K562 (cell line): ENCODE measurements around the gene PSORS1C2. TPM values are rescaled to one million over a fixed set of nuclear protein-coding genes. Genes with fewer than 3 reads are reported as not detected.

ENCODE experiments used
- ATAC-seq: fragments of 200-7000 bp; cut with Tn5 transposase; 3 replicates; pipeline ENCODE4 v1.9.1; 2020; ENCODE audit warnings: moderate library complexity
- BruUV-seq: library from RNA; stranded (reverse); fragments of 400-500 nt; replicated peaks from 2 replicates; lab custom pipeline; 2021; lab: Mats Ljungman, UMichigan
- CTCF ChIA-PET: fragments of 300-600 bp; formaldehyde crosslinking; extraction: SDS; loops from one replicate; lab custom pipeline; 2021; ENCODE audit warnings: low intra/inter-chr PET ratio; lab: Yijun Ruan, JAX
- POLR2A ChIA-PET: fragments of 300-600, 350-650 bp; sonication (Branson Sonifier 250); formaldehyde crosslinking; extraction: SDS; loops from one replicate; lab custom pipeline; 2021; ENCODE audit warnings: antibody characterized with exemption, inconsistent platforms; lab: Yijun Ruan, JAX
- DNase-seq, 4 experiments: peaks; one replicate each; pipeline versions ENCODE4 v3.0.0 to v3.0.0-alpha.2; 2011 to 2018; ENCODE audit warnings: low spot score in 3 of 4, mixed read lengths in 3 of 4; ENCODE audit errors: extremely low read depth in 1 of 4
- FAIRE-seq: peaks from 2 replicates; lab custom pipeline; 2011; peaks lifted over from hg19 to GRCh38; lab: Jason Lieb, UNC
- H2AFZ ChIP-seq: 2 replicates; pipeline ENCODE4 v1.6.0; 2011; ENCODE audit warnings: low read depth, low read length, control low read depth, inconsistent platforms
- H3K27ac ChIP-seq: fragments of 200-600 bp; 3 replicates; pipeline ENCODE4 v1.8.0; 2011; ENCODE audit warnings: low read depth, mild to moderate bottlenecking, control low read depth, inconsistent platforms, low read length, moderate library complexity, mixed read lengths; ENCODE audit errors: extremely low read depth
- H3K27me3 ChIP-seq, 2 experiments: fragments of 300-600 bp in 1 of 2; 2 replicates in 1 of 2; 3 replicates in 1 of 2; pipeline versions ENCODE4 v1.6.0 to v1.8.0; 2011; ENCODE audit warnings: inconsistent platforms in 2 of 2, low read length in 2 of 2, mild to moderate bottlenecking in 1 of 2, mixed read lengths in 1 of 2, moderate library complexity in 1 of 2; ENCODE audit not compliant: control insufficient read depth in 2 of 2, insufficient read depth in 2 of 2
- H3K36me3 ChIP-seq: fragments of 300-600 bp; 3 replicates; pipeline ENCODE4 v1.8.0; 2011; ENCODE audit warnings: mild to moderate bottlenecking, low read length, inconsistent platforms; ENCODE audit not compliant: control insufficient read depth, insufficient read depth
- H3K4me1 ChIP-seq, 2 experiments: fragments of 200-600 bp in 1 of 2; replicated peaks in 1 of 2; 2 replicates in 1 of 2; 3 replicates in 1 of 2; pipeline versions ENCODE4 v1.5.1 to v1.8.0; 2011; ENCODE audit warnings: inconsistent platforms in 2 of 2, low read length in 2 of 2, mild to moderate bottlenecking in 1 of 2, mixed read lengths in 1 of 2, moderate library complexity in 1 of 2; ENCODE audit not compliant: control insufficient read depth in 2 of 2, insufficient read depth in 2 of 2
- H3K4me2 ChIP-seq: 2 replicates; pipeline ENCODE4 v1.6.1; 2011; ENCODE audit warnings: low read length, control low read depth, inconsistent platforms, mixed read lengths; ENCODE audit not compliant: insufficient read depth
- H3K4me3 ChIP-seq: fragments of 200-600 bp; sonication (generic), shearing (Covaris generic); 2 replicates; pipeline ENCODE4 v1.5.1; 2016; ENCODE audit warnings: control low read depth, inconsistent platforms
- H3K79me2 ChIP-seq: fragments of 200-600 bp; 3 replicates; pipeline ENCODE4 v1.8.0; 2011; ENCODE audit warnings: low read length, inconsistent platforms; ENCODE audit not compliant: control insufficient read depth, insufficient read depth
- H3K9ac ChIP-seq, 2 experiments: 2 replicates each; pipeline versions ENCODE4 v1.6.0 to v1.6.1; 2011; ENCODE audit warnings: low read depth in 2 of 2, low read length in 2 of 2, control low read depth in 1 of 2, inconsistent platforms in 1 of 2, mild to moderate bottlenecking in 1 of 2, mixed read lengths in 1 of 2; ENCODE audit not compliant: insufficient read depth in 1 of 2
- H3K9me1 ChIP-seq: one replicate; pipeline ENCODE4 v1.6.0; 2011; ENCODE audit warnings: inconsistent platforms, mild to moderate bottlenecking, low read length, moderate library complexity; ENCODE audit not compliant: control insufficient read depth, insufficient read depth
- H3K9me3 ChIP-seq: replicated peaks from 2 replicates; pipeline ENCODE4 v1.5.1; 2011; ENCODE audit warnings: low read depth, low read length, inconsistent platforms; ENCODE audit not compliant: control insufficient read depth, insufficient read depth
- H4K20me1 ChIP-seq: replicated peaks from 2 replicates; pipeline ENCODE4 v1.6.1; 2011; ENCODE audit warnings: low read length, inconsistent platforms, mixed read lengths; ENCODE audit not compliant: control insufficient read depth, insufficient read depth
- ARID3B ChIP-seq: fragments of 250-450 bp; sonication (Bioruptor Pico); IDR thresholded peaks from 2 replicates; pipeline ENCODE4 v1.4.0; 2020; ENCODE audit warnings: borderline replicate concordance
- C11orf30 ChIP-seq: fragments of 450-650 bp; IDR thresholded peaks from 2 replicates; pipeline ENCODE4 v1.6.1; 2016; ENCODE audit warnings: low read depth, mild to moderate bottlenecking
- DEAF1 ChIP-seq: fragments of 450-650 bp; formaldehyde crosslinking; IDR thresholded peaks from 2 replicates; pipeline ENCODE4 v1.4.0; 2020; ENCODE audit warnings: mild to moderate bottlenecking, moderate library complexity
- ETV6 ChIP-seq, 3 experiments: fragments of 150-350 bp in 1 of 3; sonication (generic) in 1 of 3; formaldehyde crosslinking in 1 of 3; IDR thresholded peaks; 2 replicates each; pipeline versions ENCODE4 v1.6.1 to v1.8.0; 2014 to 2022; ENCODE audit warnings: borderline replicate concordance in 2 of 3, low read depth in 2 of 3, antibody characterized with exemption in 1 of 3, low read length in 1 of 3, mild to moderate bottlenecking in 1 of 3, missing genetic modification reagents in 1 of 3
- HMG20B ChIP-seq: fragments of 250-450 bp; sonication (Bioruptor Pico); IDR thresholded peaks from 2 replicates; pipeline ENCODE4 v1.5.0; 2021; ENCODE audit warnings: mild to moderate bottlenecking
- SUPT5H ChIP-seq: fragments of 450-650 bp; IDR thresholded peaks from 2 replicates; pipeline ENCODE4 v1.6.1; 2016
- TCF7L2 ChIP-seq: fragments of 150-350 bp; IDR thresholded peaks from 2 replicates; pipeline ENCODE4 v1.6.1; 2016; ENCODE audit warnings: low read depth, mild to moderate bottlenecking, low read length, moderate library complexity
- TEAD1 ChIP-seq, 2 experiments: fragments of 450-650 bp in 1 of 2; sonication (generic) in 1 of 2; formaldehyde crosslinking; IDR thresholded peaks; 2 replicates each; pipeline versions ENCODE4 v1.4.0 to v1.8.0; 2020 to 2022; ENCODE audit warnings: mild to moderate bottlenecking in 2 of 2, missing genetic modification reagents in 1 of 2
- USF2 ChIP-seq: sonication (generic); formaldehyde crosslinking; IDR thresholded peaks from 2 replicates; pipeline ENCODE4 v1.5.0; 2020; ENCODE audit warnings: missing genetic modification reagents
- ZNF79 ChIP-seq: fragments of 250-450 bp; sonication (Bioruptor Pico); IDR thresholded peaks from 2 replicates; pipeline ENCODE4 v1.4.0; 2020; ENCODE audit warnings: low read depth, mild to moderate bottlenecking, moderate library complexity
- WGBS: fragments of 100-300 bp; shearing (Covaris generic); methylation state at CpG from one replicate; pipeline ENCODE4 v1.1.6; 2016; ENCODE audit warnings: low coverage, mixed read lengths; ENCODE audit not compliant: insufficient coverage; ENCODE audit errors: missing lambda C conversion rate; 5-methylcytosine and 5-hydroxymethylcytosine counted together
- in situ Hi-C: fragments of 300-500 bp; cut with MboI; formaldehyde crosslinking; loops from 4 replicates; pipeline ENCODE4 v1.15.0; 2018; ENCODE audit warnings: inconsistent platforms, mixed read lengths
- intact Hi-C: fragments of 100-400 bp; cut with micrococcal nuclease; formaldehyde crosslinking; loops from 2 replicates; pipeline ENCODE4 v1.14.2; 2022
- polyA plus RNA-seq, 8 experiments: library from polyadenylated mRNA; depleted of rRNA in 4 of 8; stranded (reverse) in 5 of 8; unstranded in 3 of 8; fragments of >200 nt; fragmentation: Nextera tagmentation in 2 of 8; fragmentation: Illumina TruSeq in 1 of 8; extraction: Ambion mirVana in 2 of 8; extraction: Trizol in 1 of 8; gene quantifications; 2 replicates each; pipeline versions ENCODE4 v1.2.1 to v1.2.3, GENCODE V29; 2011 to 2014; ENCODE audit warnings: inconsistent platforms in 1 of 8, missing spikeins in 1 of 8
- total RNA-seq, 7 experiments: library from RNA; depleted of rRNA in 6 of 7; stranded (reverse); fragments of >200 nt in 6 of 7; fragmentation: Illumina TruSeq in 2 of 7; extraction: Trizol in 2 of 7; gene quantifications; 2 replicates each; pipeline versions ENCODE4 v1.2.1 to v1.2.3, GENCODE V29; 2011 to 2021; ENCODE audit warnings: low replicate concordance in 1 of 7
- TF ChIP-seq, protein P1 (sequence below): fragments of 250-450 bp; sonication (Bioruptor Pico); IDR thresholded peaks from 2 replicates; pipeline ENCODE4 v1.9.0; 2021; ENCODE audit warnings: mild to moderate bottlenecking, inconsistent platforms
- TF ChIP-seq, protein P2 (sequence below): sonication (generic); formaldehyde crosslinking; IDR thresholded peaks from 2 replicates; pipeline ENCODE4 v1.8.1; 2023; ENCODE audit warnings: mild to moderate bottlenecking, missing genetic modification reagents

The PSORS1C2 gene
- total and polyA plus RNA-seq, 9 of the 15 experiments (the other 6 are each of a cell fraction or from before 2014, with no cell fraction given): not detected

DNA sequence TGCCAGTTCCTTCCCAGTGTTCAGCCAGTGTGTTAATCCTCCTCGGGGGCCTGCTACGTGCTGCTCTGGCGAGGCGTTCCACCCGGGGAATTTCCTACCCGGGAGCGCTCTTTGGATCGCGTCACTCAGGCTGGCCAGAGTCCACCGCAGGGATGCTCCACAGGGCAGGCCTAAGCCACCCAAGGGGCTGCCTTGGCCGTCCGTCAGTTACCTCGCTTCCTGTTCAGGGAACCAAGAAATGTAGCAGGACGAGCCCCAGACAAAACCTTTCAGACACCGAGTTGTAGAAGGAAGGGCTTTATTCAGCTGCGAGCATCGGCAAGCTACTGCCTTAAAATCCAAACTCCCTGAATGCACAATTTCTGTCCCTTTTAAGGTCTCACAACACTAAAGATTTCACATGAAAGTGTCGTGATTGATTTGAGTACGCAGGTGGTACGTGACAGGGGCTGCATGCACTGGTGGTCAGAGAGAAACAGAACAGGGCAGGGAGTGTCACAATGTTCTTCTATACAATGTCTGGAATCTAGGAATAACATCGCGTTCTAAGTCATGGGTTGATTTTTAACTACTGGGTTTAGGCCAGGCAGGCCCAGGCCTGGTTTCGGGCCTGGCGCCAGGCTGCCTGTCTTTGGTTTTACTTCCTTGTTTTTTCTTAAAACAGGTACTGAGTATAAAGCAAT lies 47.3 kb upstream of the PSORS1C2 start:
- BruUV-seq: no TSS peak
- ATAC-seq: no peak
- no peak overlapping the region for H3K4me3 ChIP-seq
- H2AFZ ChIP-seq: no peak overlapping the region
- no peaks in the 10 kb centered on the region for H3K9me1 ChIP-seq
- in situ Hi-C loops: no loop called here
- WGBS: 74% methylated on average over 24 of the region's 24 CpGs
- no peaks in the 10 kb centered on the region for H3K27me3 ChIP-seq
- ChIA-PET CTCF (no interaction called here), POLR2A (no interaction called here)
- TF ChIP-seq USF2 (CRISPR knock-in tag) (no peak), TCF7L2 (no peak), ETV6 (IDR thresholded peaks at IDR 0.05; ENCODE audit: borderline replicate concordance in 1 of 2, low read depth in 2 of 2, low read length in 1 of 2) (no peak), ETV6 (CRISPR knock-in tag; IDR thresholded peaks at IDR 0.05; ENCODE audit: borderline replicate concordance) (no peak), SUPT5H (no peak), TEAD1 (CRISPR knock-in tag; IDR thresholded peaks at IDR 0.05) (no peak), ZNF79 (CRISPR knock-in tag) (no peak), C11orf30 (no peak), ARID3B (no peak), DEAF1 (no peak), HMG20B (CRISPR knock-in tag) (no peak)
- TF ChIP-seq, protein P1, sequence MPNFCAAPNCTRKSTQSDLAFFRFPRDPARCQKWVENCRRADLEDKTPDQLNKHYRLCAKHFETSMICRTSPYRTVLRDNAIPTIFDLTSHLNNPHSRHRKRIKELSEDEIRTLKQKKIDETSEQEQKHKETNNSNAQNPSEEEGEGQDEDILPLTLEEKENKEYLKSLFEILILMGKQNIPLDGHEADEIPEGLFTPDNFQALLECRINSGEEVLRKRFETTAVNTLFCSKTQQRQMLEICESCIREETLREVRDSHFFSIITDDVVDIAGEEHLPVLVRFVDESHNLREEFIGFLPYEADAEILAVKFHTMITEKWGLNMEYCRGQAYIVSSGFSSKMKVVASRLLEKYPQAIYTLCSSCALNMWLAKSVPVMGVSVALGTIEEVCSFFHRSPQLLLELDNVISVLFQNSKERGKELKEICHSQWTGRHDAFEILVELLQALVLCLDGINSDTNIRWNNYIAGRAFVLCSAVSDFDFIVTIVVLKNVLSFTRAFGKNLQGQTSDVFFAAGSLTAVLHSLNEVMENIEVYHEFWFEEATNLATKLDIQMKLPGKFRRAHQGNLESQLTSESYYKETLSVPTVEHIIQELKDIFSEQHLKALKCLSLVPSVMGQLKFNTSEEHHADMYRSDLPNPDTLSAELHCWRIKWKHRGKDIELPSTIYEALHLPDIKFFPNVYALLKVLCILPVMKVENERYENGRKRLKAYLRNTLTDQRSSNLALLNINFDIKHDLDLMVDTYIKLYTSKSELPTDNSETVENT (CRISPR knock-in tag): no peak
- TF ChIP-seq, protein P2, sequence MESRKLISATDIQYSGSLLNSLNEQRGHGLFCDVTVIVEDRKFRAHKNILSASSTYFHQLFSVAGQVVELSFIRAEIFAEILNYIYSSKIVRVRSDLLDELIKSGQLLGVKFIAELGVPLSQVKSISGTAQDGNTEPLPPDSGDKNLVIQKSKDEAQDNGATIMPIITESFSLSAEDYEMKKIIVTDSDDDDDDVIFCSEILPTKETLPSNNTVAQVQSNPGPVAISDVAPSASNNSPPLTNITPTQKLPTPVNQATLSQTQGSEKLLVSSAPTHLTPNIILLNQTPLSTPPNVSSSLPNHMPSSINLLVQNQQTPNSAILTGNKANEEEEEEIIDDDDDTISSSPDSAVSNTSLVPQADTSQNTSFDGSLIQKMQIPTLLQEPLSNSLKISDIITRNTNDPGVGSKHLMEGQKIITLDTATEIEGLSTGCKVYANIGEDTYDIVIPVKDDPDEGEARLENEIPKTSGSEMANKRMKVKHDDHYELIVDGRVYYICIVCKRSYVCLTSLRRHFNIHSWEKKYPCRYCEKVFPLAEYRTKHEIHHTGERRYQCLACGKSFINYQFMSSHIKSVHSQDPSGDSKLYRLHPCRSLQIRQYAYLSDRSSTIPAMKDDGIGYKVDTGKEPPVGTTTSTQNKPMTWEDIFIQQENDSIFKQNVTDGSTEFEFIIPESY (CRISPR knock-in tag): no peak
- H3K4me2 ChIP-seq: no peak overlapping the region
- no peak for DNase-seq
- no peaks in the 10 kb centered on the region for H3K36me3 ChIP-seq
- intact Hi-C loops: no loop called here
- FAIRE-seq: no peak
- peak overlapping the region in 1 of 2 experiments; percentile 52; a peak in 1 of 4 replicates for H3K9ac ChIP-seq
- H4K20me1 ChIP-seq: no peaks in the 10 kb centered on the region
- no peaks in the 10 kb centered on the region; a peak in 1 of 5 replicates for H3K4me1 ChIP-seq
- H3K27ac ChIP-seq: no peak overlapping the region
- H3K79me2 ChIP-seq: no peaks in the 10 kb centered on the region
- no peaks in the 10 kb centered on the region for H3K9me3 ChIP-seq
